SK-N-SH (cell line): ENCODE data around the gene RABAC1. TPM values are rescaled to one million over a fixed set of nuclear protein-coding genes. Genes with fewer than 3 reads are reported as not detected.
A peak's percentile ranks its signal among the peaks of the same experiment; 100 is the strongest.

ENCODE experiments used
- CTCF ChIA-PET: fragments of 300-600, 350-600 bp; formaldehyde crosslinking; extraction: SDS; loops from one replicate; lab custom pipeline; 2021; lab: Yijun Ruan, JAX
- POLR2A ChIA-PET: fragments of 350-600 bp; sonication (Branson Sonifier 250); formaldehyde crosslinking; extraction: SDS; loops from one replicate; lab custom pipeline; 2020; ENCODE audit warnings: antibody characterized with exemption, inconsistent platforms; lab: Yijun Ruan, JAX
- DNase-seq: peaks from one replicate; pipeline ENCODE4 v3.0.0; 2012
- H2AFZ ChIP-seq: fragments of 200-600 bp; sonication (generic); 2 replicates; pipeline ENCODE4 v1.8.1; 2016; ENCODE audit warnings: antibody characterized with exemption, mild to moderate bottlenecking, low read depth
- H3F3A ChIP-seq: fragments of 200-600 bp; sonication (generic); replicated peaks from 2 replicates; pipeline ENCODE3; 2016; ENCODE audit warnings: antibody characterized with exemption, mild to moderate bottlenecking; ENCODE audit not compliant: insufficient read depth
- H3K27ac ChIP-seq, 2 experiments: fragments of 200-500 bp in 1 of 2; fragments of 200-600 bp in 1 of 2; sonication (Bioruptor generic) in 1 of 2; sonication (generic), shearing (Covaris generic) in 1 of 2; 2 replicates each; pipeline versions ENCODE4 v1.5.1 to v1.6.1; 2014 to 2016; ENCODE audit warnings: low read depth in 2 of 2, inconsistent platforms in 1 of 2, low read length in 1 of 2, mild to moderate bottlenecking in 1 of 2, mixed read lengths in 1 of 2
- H3K27me3 ChIP-seq: fragments of 200-600 bp; sonication (generic), shearing (Covaris generic); 2 replicates; pipeline ENCODE4 v1.6.1; 2016; ENCODE audit warnings: mixed run types; ENCODE audit not compliant: insufficient read depth
- H3K36me3 ChIP-seq, 2 experiments: fragments of 200-500 bp in 1 of 2; fragments of 200-600 bp in 1 of 2; sonication (Bioruptor generic) in 1 of 2; sonication (generic) in 1 of 2; replicated peaks in 1 of 2; 2 replicates each; pipeline versions ENCODE3 to v1.5.1; 2014 to 2016; ENCODE audit warnings: low read length in 1 of 2, mild to moderate bottlenecking in 1 of 2; ENCODE audit not compliant: insufficient read depth in 2 of 2, control insufficient read depth in 1 of 2
- H3K4me1 ChIP-seq, 2 experiments: fragments of 200-500 bp in 1 of 2; fragments of 200-600 bp in 1 of 2; sonication (Bioruptor generic) in 1 of 2; sonication (generic), shearing (Covaris generic) in 1 of 2; 2 replicates each; pipeline versions ENCODE4 v1.5.1 to v1.6.1; 2014 to 2016; ENCODE audit warnings: low read depth in 1 of 2, low read length in 1 of 2, mixed run types in 1 of 2; ENCODE audit not compliant: insufficient read depth in 2 of 2, control insufficient read depth in 1 of 2
- H3K4me2 ChIP-seq: fragments of 200-600 bp; sonication (generic), shearing (Covaris generic); 2 replicates; pipeline ENCODE4 v1.6.1; 2017; ENCODE audit warnings: mixed run types
- H3K4me3 ChIP-seq, 2 experiments: fragments of 200-500 bp in 1 of 2; fragments of 200-600 bp in 1 of 2; sonication (Bioruptor generic) in 1 of 2; sonication (generic), shearing (Covaris generic) in 1 of 2; 2 replicates each; pipeline versions ENCODE4 v1.5.1 to v1.8.1; 2014 to 2016; ENCODE audit warnings: low read depth in 2 of 2, inconsistent platforms in 1 of 2, low read length in 1 of 2, mild to moderate bottlenecking in 1 of 2, mixed read lengths in 1 of 2, moderate library complexity in 1 of 2
- H3K79me2 ChIP-seq: fragments of 200-600 bp; sonication (generic); 2 replicates; pipeline ENCODE4 v1.8.1; 2017; ENCODE audit warnings: mild to moderate bottlenecking; ENCODE audit not compliant: insufficient read depth
- H3K9ac ChIP-seq: fragments of 200-600 bp; sonication (generic); 2 replicates; pipeline ENCODE4 v1.6.1; 2017; ENCODE audit warnings: mixed run types
- H3K9me2 ChIP-seq: fragments of 200-600 bp; sonication (generic); 2 replicates; pipeline ENCODE4 v1.6.1; 2017; ENCODE audit warnings: mixed run types
- H3K9me3 ChIP-seq: fragments of 200-600 bp; sonication (generic); 2 replicates; pipeline ENCODE4 v1.6.1; 2017; ENCODE audit warnings: mixed run types, mild to moderate bottlenecking, moderate library complexity
- H4K20me1 ChIP-seq: fragments of 200-600 bp; sonication (generic); 2 replicates; pipeline ENCODE4 v1.6.1; 2017; ENCODE audit warnings: mild to moderate bottlenecking, mixed run types; ENCODE audit not compliant: insufficient read depth
- EP300 ChIP-seq, 2 experiments: IDR thresholded peaks; 2 replicates each; pipeline versions ENCODE4 v1.4.0 to v1.6.1; 2012; ENCODE audit warnings: borderline replicate concordance in 1 of 2, low read depth in 1 of 2, low read length in 1 of 2
- JUND ChIP-seq: IDR thresholded peaks from 2 replicates; pipeline ENCODE4 v1.4.0; 2012
- POLR2AphosphoS5 ChIP-seq: IDR thresholded peaks from 2 replicates; pipeline ENCODE4 v1.6.1; 2012; ENCODE audit warnings: low read depth, low read length
- WGBS: methylation state at CpG from one replicate; pipeline ENCODE4 v1.1.6; 2017; ENCODE audit warnings: low lambda C conversion rate; 5-methylcytosine and 5-hydroxymethylcytosine counted together
- polyA plus RNA-seq, 3 experiments: library from polyadenylated mRNA; depleted of rRNA; stranded (reverse); fragments of >200 nt; gene quantifications; 2 replicates each; pipeline ENCODE4 v1.2.3, GENCODE V29; 2012
- TF ChIP-seq, protein P1 (sequence below): IDR thresholded peaks from 2 replicates; pipeline ENCODE4 v1.6.1; 2012; ENCODE audit warnings: mild to moderate bottlenecking, low read depth, low read length, moderate library complexity

The RABAC1 gene
- polyA plus RNA-seq, 1 of the 3 experiments (the other 2 are of a cell fraction), result 287 TPM

DNA sequence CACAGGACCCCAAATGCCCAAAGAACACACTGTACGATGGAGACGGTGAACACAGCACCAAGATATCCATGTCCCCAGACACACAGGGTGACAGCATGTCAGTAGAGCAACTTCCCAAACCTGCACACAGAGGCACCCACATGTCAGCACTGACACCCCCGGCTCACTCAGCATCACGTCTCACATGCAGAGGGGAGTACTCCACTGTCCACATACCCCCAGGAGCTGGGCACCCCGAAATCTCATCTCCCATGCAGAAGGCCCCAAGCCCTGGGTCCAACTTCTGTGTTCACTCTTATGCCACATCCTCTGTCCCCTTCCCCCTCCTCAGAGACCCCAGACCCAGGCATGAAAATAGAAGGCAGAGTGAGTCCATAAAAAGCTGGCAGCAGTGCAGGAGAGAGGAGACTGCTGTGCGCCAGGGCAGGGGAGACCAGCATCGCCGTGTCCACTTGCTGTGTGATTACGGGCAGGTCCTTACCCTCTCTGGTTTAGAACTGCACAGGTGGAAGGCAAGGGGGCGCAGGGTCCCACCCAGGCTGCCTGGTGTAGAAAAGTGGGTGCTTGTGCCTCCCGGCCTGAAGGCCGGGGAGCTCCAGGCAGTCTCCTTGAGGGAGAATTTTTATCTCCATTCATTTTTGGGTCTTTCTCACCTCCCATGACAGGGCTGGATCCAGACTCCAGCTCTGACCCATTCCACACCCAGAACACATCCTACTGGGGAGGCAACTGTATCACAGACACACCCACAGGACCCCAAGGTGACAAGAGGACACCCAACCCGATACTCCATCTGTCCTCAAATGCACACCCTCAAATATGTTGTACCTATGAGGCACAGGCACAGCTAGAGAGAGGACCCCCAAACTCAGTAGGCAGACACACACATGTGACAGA, 47.9 kb downstream of the RABAC1 start:
- Histone ChIP-seq H3K9ac (no peak overlapping the region), H3K79me2 (no peaks in the 10 kb centered on the region), H3K4me2 (no peak overlapping the region), H3K9me2 (no peaks in the 10 kb centered on the region), H4K20me1 (no peaks in the 10 kb centered on the region), H3K4me1 (peaks cover 0 to 10% of the 10 kb centered on the region in 2 experiments; a peak in 1 of 4 replicates), H3K27me3 (peaks cover 35% of the 10 kb centered on the region), H3K4me3 (no peak overlapping the region), H3K27ac (no peak overlapping the region), H2AFZ (no peak overlapping the region), H3K36me3 (peaks cover 0 to 5% of the 10 kb centered on the region in 2 experiments), H3K9me3 (no peaks in the 10 kb centered on the region), H3F3A (peaks cover 3% of the 10 kb centered on the region)
- POLR2A ChIA-PET, result interaction anchor here (0.6 to 1.1 kb wide), 3 partner anchors 13 to 20 kb away, joined by 3 to 4 read pairs (median 3); no protein-coding TSS in a partner anchor
- DNase-seq, result no peak
- 84% methylated on average over 9 of the region's 13 CpGs for WGBS
- TF ChIP-seq, protein P1, sequence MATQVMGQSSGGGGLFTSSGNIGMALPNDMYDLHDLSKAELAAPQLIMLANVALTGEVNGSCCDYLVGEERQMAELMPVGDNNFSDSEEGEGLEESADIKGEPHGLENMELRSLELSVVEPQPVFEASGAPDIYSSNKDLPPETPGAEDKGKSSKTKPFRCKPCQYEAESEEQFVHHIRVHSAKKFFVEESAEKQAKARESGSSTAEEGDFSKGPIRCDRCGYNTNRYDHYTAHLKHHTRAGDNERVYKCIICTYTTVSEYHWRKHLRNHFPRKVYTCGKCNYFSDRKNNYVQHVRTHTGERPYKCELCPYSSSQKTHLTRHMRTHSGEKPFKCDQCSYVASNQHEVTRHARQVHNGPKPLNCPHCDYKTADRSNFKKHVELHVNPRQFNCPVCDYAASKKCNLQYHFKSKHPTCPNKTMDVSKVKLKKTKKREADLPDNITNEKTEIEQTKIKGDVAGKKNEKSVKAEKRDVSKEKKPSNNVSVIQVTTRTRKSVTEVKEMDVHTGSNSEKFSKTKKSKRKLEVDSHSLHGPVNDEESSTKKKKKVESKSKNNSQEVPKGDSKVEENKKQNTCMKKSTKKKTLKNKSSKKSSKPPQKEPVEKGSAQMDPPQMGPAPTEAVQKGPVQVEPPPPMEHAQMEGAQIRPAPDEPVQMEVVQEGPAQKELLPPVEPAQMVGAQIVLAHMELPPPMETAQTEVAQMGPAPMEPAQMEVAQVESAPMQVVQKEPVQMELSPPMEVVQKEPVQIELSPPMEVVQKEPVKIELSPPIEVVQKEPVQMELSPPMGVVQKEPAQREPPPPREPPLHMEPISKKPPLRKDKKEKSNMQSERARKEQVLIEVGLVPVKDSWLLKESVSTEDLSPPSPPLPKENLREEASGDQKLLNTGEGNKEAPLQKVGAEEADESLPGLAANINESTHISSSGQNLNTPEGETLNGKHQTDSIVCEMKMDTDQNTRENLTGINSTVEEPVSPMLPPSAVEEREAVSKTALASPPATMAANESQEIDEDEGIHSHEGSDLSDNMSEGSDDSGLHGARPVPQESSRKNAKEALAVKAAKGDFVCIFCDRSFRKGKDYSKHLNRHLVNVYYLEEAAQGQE, result no peak
- no peak for TF ChIP-seq EP300 (IDR thresholded peaks at IDR 0.05; ENCODE audit: borderline replicate concordance in 1 of 2, low read depth in 1 of 2, low read length in 1 of 2)
- CTCF ChIA-PET, result interaction anchor here (1.0 to 1.4 kb wide), 3 partner anchors 9 to 47 kb away, joined by 3 to 4 read pairs (median 4); no protein-coding TSS in a partner anchor

DNA sequence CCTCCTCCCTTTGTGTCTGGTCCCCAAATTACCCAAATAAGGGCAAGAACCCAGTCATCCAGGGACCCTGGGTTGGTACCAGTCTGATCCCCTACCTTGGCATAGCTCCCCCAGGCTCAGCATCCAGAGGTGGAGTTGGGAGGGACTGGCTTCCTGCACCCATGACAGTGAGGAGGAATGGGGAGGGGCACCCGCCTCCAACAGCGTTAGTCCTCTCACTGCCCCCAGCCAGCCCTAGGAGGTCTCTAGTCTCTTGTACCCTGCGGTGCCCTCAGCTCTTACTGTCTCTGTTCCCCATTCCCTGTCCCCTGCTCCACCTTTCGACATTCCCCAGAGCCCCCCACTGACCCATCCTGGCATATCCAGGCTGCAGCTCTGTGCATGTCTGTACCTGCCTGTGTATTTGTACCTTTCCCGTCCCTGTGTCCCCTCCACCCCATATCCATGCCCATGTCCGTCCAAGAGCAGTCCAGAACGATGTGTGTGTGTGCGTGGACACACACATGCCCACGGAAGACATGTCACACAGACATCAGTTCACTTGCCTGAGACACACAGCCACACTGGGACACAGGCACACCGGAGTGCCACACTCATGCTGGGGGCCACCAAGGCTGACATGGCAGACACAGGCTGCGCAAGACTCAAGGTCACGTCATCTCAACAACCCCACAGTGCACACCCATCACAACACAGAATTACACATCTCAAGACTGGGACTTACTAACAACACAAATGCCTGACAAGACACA, 48.7 kb downstream of the RABAC1 start:
- Histone ChIP-seq H2AFZ (no peak overlapping the region), H3K4me1 (peaks cover 0 to 13% of the 10 kb centered on the region in 2 experiments; a peak in 1 of 4 replicates), H3K9me2 (no peaks in the 10 kb centered on the region), H3K27ac (no peak overlapping the region), H4K20me1 (0 out of 2 replicates have a peak, but pooled peaks cover 2% of the 10 kb centered on the region), H3F3A (peaks cover 3% of the 10 kb centered on the region), H3K36me3 (peaks cover 0 to 13% of the 10 kb centered on the region in 2 experiments), H3K79me2 (no peaks in the 10 kb centered on the region), H3K4me3 (no peak overlapping the region), H3K9ac (no peak overlapping the region), H3K4me2 (no peak overlapping the region), H3K27me3 (peaks cover 27% of the 10 kb centered on the region), H3K9me3 (no peaks in the 10 kb centered on the region)
- ChIA-PET CTCF (interaction anchor here (1.1 kb wide), 1 partner anchor 9 kb away, joined by 4 read pairs; no protein-coding TSS in a partner anchor), POLR2A (no interaction called here)
- no peak for DNase-seq
- 81% methylated on average over 12 of the region's 12 CpGs for WGBS
- TF ChIP-seq JUND, result no peak
- TF ChIP-seq POLR2AphosphoS5, result peak; percentile 12; the same call in 1 of the 2 replicates
